SK-N-SH treated with all-trans-retinoic acid at 6 μM for 48 hours (cell line): ENCODE results near the gene CCDC102B.

Experiments used
- BACH2 ChIP-seq: fragments of 250-450 bp; sonication (Bioruptor Pico); IDR thresholded peaks from 2 replicates; pipeline ENCODE4 v1.9.0; 2021; ENCODE audit warnings: mild to moderate bottlenecking, borderline replicate concordance
- CREB5 ChIP-seq: fragments of 250-450 bp; sonication (Bioruptor Pico); IDR thresholded peaks from 2 replicates; pipeline ENCODE4 v1.5.1; 2020; ENCODE audit warnings: low read depth, mild to moderate bottlenecking, moderate library complexity
- ESRRG ChIP-seq: fragments of 250-450 bp; sonication (Bioruptor Pico); IDR thresholded peaks from 2 replicates; pipeline ENCODE4 v1.6.1; 2021; ENCODE audit warnings: mild to moderate bottlenecking
- OSR1 ChIP-seq: fragments of 250-450 bp; sonication (Bioruptor Pico); IDR thresholded peaks from 2 replicates; pipeline ENCODE4 v1.8.0; 2022; ENCODE audit warnings: moderate library complexity, mild to moderate bottlenecking, inconsistent platforms
- PATZ1 ChIP-seq: fragments of 250-450 bp; sonication (Bioruptor Pico); IDR thresholded peaks from 2 replicates; pipeline ENCODE4 v1.8.0; 2020; ENCODE audit warnings: mild to moderate bottlenecking, moderate library complexity, borderline replicate concordance
- POU6F1 ChIP-seq: fragments of 250-450 bp; sonication (Bioruptor Pico); IDR thresholded peaks from 2 replicates; pipeline ENCODE4 v1.8.0; 2021; ENCODE audit warnings: low read depth, mild to moderate bottlenecking, moderate library complexity, borderline replicate concordance
- RARB ChIP-seq: fragments of 250-450 bp; sonication (Bioruptor Pico); IDR thresholded peaks from 2 replicates; pipeline ENCODE4 v1.8.0; 2021; ENCODE audit warnings: mild to moderate bottlenecking, moderate library complexity
- TOX ChIP-seq: fragments of 250-450 bp; sonication (Bioruptor Pico); IDR thresholded peaks from 2 replicates; pipeline ENCODE4 v1.8.0; 2021; ENCODE audit warnings: mild to moderate bottlenecking, moderate library complexity, borderline replicate concordance
- ZFP3 ChIP-seq: fragments of 250-450 bp; sonication (Bioruptor Pico); IDR thresholded peaks from 2 replicates; pipeline ENCODE4 v1.5.0; 2020; ENCODE audit warnings: mild to moderate bottlenecking, moderate library complexity
- ZNF565 ChIP-seq: fragments of 450-650 bp; formaldehyde crosslinking; conservative IDR thresholded peaks from 2 replicates; pipeline ENCODE4 v1.5.0; 2020; ENCODE audit warnings: low read depth, mild to moderate bottlenecking, moderate library complexity
- ZNF70 ChIP-seq: fragments of 450-650 bp; formaldehyde crosslinking; IDR thresholded peaks from 2 replicates; pipeline ENCODE4 v1.5.0; 2020; ENCODE audit warnings: mild to moderate bottlenecking, moderate library complexity
- ZNF8 ChIP-seq: fragments of 450-650 bp; formaldehyde crosslinking; IDR thresholded peaks from 2 replicates; pipeline ENCODE4 v1.5.0; 2020; ENCODE audit warnings: mild to moderate bottlenecking, moderate library complexity

- no peak for TF ChIP-seq ZNF565 (CRISPR knock-in tag)
- TF ChIP-seq RARB (CRISPR knock-in tag) = no peak
- TF ChIP-seq ZNF8 (CRISPR knock-in tag) = no peak
- no peak for TF ChIP-seq OSR1 (CRISPR knock-in tag)
- no peak for TF ChIP-seq ZFP3
- no peak for TF ChIP-seq ZNF70 (CRISPR knock-in tag)
- no peak for TF ChIP-seq PATZ1 (CRISPR knock-in tag)
- no peak for TF ChIP-seq POU6F1 (CRISPR knock-in tag)
- TF ChIP-seq TOX (CRISPR knock-in tag) = no peak
- no peak for TF ChIP-seq CREB5
- no peak for TF ChIP-seq BACH2 (CRISPR knock-in tag)
- no peak for TF ChIP-seq ESRRG (CRISPR knock-in tag)
Observed at GRCh38 chr18:68944826-68945225, 146.9 kb downstream of the CCDC102B start.
